ENCODE measurements around the gene USP3. TPM values are rescaled to one million over a fixed set of nuclear protein-coding genes. Genes with fewer than 3 reads are reported as not detected.

The USP3 gene
- total and polyA plus RNA-seq, 9 of the 15 experiments (the other 6 are each of a cell fraction or from before 2014, with no cell fraction given), result 17.3 to 54.3 (median 34.8) TPM

GRCh38 chr15:63603516-63603915 is 99.1 kb downstream of the USP3 start:
- BruUV-seq (replicated peaks), result no TSS peak
- in situ Hi-C loops (cut with MboI), result no loop called here
- ATAC-seq, result no peak; the same call in 2 of the 3 replicates

More at GRCh38 chr15:63603516-63603915, 99.1 kb downstream of the USP3 start:
- Histone ChIP-seq H3K79me2 (ENCODE audit: control insufficient read depth, insufficient read depth, low read length) (no peaks in the 10 kb centered on the region), H3K4me1 (replicated peaks in 1 of 2; ENCODE audit: control insufficient read depth in 2 of 2, insufficient read depth in 2 of 2, low read length in 2 of 2) (peaks cover 0 to 12% of the 10 kb centered on the region in 2 experiments; a peak in 2 of 5 replicates), H3K9ac (ENCODE audit: insufficient read depth in 1 of 2, low read depth in 2 of 2, low read length in 2 of 2) (0 out of 4 replicates have a peak overlapping the region, but pooled peaks of 1 of the 2 experiments have one; percentile 42), H2AFZ (ENCODE audit: low read depth, low read length) (no peak overlapping the region), H4K20me1 (replicated peaks; ENCODE audit: control insufficient read depth, insufficient read depth, low read length) (no peaks in the 10 kb centered on the region), H3K27me3 (ENCODE audit: control insufficient read depth in 2 of 2, insufficient read depth in 2 of 2, low read length in 2 of 2) (no peaks in the 10 kb centered on the region), H3K27ac (ENCODE audit: extremely low read depth, low read depth, low read length) (no peak overlapping the region), H3K9me3 (replicated peaks; ENCODE audit: control insufficient read depth, insufficient read depth, low read depth, low read length) (no peaks in the 10 kb centered on the region), H3K9me1 (ENCODE audit: control insufficient read depth, insufficient read depth, low read length) (no peaks in the 10 kb centered on the region), H3K4me3 (no peak overlapping the region), H3K36me3 (ENCODE audit: control insufficient read depth, insufficient read depth, low read length) (peaks cover 29% of the 10 kb centered on the region; the same call in 2 of the 3 replicates), H3K4me2 (ENCODE audit: insufficient read depth, low read length) (no peak overlapping the region)
- ChIA-PET POLR2A (interaction anchor here (0.6 kb wide), 3 partner anchors 61 to 338 kb away, joined by 3 to 4 read pairs (median 3); no protein-coding TSS in a partner anchor), CTCF (ENCODE audit: low intra/inter-chr PET ratio) (no interaction called here)
- intact Hi-C loops (cut with micrococcal nuclease), result no loop called here
- FAIRE-seq (no peak), DNase-seq (ENCODE audit: extremely low read depth in 1 of 4, low spot score in 3 of 4) (no peak)
- 88% methylated on average over 3 of the region's 4 CpGs for WGBS (ENCODE audit: insufficient coverage, low coverage, missing lambda C conversion rate)
- TF ChIP-seq NR2C2 (CRISPR knock-in tag; IDR thresholded peaks at IDR 0.05) (no peak), NR2C2 (tag; IDR thresholded peaks at IDR 0.05) (no peak), GABPB2 (CRISPR knock-in tag; conservative IDR thresholded peaks at IDR 0.05) (no peak), IFI16 (CRISPR knock-in tag; IDR thresholded peaks at IDR 0.05) (no peak), ID3 (CRISPR knock-in tag; IDR thresholded peaks at IDR 0.05) (no peak), ID3 (tag; IDR thresholded peaks at IDR 0.05) (no peak), HNRNPK (IDR thresholded peaks at IDR 0.05; ENCODE audit: low read depth, low read length, poor library complexity, severe bottlenecking) (no peak), PURB (CRISPR knock-in tag; IDR thresholded peaks at IDR 0.05; ENCODE audit: low read depth) (no peak), HCFC1 (IDR thresholded peaks at IDR 0.05; ENCODE audit: low read depth, low read length) (no peak), JUNB (CRISPR knock-in tag; conservative IDR thresholded peaks at IDR 0.05) (no peak), NONO (IDR thresholded peaks at IDR 0.05; ENCODE audit: low read depth in 2 of 2, low read length in 1 of 2) (no peak)
- TF ChIP-seq, protein P1, sequence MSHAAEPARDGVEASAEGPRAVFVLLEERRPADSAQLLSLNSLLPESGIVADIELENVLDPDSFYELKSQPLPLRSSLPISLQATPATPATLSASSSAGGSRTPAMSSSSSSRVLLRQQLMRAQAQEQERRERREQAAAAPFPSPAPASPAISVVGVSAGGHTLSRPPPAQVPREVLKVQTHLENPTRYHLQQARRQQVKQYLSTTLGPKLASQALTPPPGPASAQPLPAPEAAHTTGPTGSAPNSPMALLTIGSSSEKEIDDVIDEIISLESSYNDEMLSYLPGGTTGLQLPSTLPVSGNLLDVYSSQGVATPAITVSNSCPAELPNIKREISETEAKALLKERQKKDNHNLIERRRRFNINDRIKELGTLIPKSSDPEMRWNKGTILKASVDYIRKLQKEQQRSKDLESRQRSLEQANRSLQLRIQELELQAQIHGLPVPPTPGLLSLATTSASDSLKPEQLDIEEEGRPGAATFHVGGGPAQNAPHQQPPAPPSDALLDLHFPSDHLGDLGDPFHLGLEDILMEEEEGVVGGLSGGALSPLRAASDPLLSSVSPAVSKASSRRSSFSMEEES (CRISPR knock-in tag; IDR thresholded peaks at IDR 0.05), result no peak

Measured in K562 (cell line).